GM18511 (cell line): ENCODE data around the gene NCOA3.
"Not testable (repeated sequence)": the region's sequence is repeated elsewhere in the genome, so short reads cannot be mapped to it uniquely, and the experiment has no call there.

Experiments used
- ATAC-seq: cut with Tn5 transposase; IDR thresholded peaks from one replicate; pipeline ENCODE4 v1.9.1; 2021; ENCODE audit warnings: mild to moderate bottlenecking, moderate library complexity; ENCODE audit not compliant: unreplicated experiment

Gene NCOA3

DNA sequence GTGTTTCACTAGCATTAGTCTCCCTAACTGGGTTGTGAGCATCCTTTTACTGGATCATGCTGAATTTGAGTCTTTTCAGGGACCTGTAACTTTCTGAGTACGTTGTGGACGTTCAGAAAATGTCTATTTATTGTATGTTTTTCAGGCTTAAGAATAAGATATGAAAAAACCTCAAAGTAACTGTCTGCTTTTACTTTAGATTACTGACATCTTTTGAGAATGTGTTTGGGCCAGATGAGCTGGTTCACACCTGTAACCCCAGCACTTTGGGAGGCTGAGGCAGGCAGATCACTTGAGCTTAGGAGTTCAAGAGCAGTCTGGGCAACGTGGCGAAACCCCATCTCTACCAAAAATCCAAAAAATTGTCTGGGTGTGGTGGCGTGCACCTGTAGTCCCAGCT lies 32.7 kb downstream of the NCOA3 start:
- ATAC-seq, result no peak

DNA sequence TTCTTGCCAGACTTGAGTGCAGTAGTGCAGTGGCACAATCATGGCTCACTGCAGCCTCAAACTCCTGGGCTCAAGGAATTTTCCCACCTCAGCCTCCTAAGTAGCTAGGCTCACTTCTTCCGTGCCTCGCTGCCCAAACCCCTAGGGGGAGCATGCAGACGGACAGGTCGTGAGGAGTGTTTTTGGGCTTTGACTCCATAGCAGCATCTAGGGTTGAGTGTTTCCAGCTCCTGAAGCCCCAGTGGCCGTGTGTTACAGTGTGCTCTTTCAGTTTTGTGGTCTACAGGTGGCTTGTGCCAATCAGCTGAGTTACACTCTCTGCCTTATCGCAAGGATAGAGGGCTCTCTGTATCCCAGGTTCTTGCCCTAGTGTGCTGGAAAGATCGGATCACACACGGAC lies 33.4 kb downstream of the NCOA3 start:
- ATAC-seq, result no peak

DNA sequence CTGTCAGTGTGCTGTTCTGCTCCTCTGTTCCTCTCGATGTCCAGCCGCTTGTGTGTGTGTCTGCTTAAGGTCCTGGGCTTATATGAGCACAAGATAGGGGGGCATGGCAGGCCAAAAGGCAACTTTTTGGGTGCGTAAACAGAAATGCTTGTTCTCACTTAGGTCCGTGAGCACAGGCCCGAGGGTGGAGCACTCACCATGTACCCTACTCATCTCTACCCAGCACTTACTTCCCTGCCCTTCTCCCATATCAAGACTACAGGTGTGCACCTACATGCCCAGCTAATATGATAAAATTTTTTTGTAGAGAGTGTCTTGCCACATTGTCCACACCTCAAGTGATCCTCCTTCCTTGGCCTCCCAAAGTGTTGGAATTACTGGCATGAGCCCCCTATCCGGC lies 34.3 kb downstream of the NCOA3 start:
- no peak for ATAC-seq

DNA sequence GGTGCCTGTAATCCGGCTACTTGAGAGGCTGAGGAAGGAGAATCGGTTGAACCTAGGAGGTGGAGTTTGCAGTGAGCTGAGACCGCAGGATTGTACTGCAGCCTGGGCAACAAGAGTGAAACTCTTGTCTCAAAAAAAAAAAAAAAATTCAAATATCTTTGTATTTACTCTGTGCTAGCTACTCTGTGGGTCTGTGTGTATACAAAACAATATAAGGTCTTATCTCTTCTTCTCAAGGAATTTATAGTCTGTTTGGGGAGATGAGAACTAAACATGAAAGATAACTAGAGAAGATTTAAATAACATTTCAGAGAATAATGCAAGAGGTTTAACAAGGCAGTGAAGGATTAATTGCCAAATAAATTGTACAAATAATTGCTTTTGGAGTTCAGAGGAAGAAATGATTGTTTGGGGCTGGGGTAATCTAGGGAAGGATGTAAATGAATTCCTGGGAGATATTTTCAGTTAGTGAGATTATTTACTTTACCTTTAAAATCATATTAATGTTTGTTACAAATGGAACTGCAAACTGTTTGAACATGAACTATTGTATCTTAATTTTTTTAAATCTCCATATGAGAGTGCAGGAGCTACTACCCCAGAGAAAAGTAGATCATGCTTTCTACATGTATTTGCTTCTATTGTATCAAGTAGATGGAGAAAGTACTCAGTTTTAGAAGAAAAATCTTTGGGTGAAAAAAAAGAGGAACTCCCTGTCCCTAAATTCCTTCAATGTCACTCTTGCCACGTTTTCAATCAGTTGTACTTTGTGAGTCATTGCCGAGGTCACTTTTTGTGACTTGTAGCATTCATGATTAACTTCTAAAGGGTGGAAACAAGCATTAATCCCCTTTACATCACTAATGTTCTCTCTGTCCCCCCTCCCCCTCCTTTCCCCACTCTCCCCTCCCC lies 39.0 kb downstream of the NCOA3 start:
- no peak for ATAC-seq

DNA sequence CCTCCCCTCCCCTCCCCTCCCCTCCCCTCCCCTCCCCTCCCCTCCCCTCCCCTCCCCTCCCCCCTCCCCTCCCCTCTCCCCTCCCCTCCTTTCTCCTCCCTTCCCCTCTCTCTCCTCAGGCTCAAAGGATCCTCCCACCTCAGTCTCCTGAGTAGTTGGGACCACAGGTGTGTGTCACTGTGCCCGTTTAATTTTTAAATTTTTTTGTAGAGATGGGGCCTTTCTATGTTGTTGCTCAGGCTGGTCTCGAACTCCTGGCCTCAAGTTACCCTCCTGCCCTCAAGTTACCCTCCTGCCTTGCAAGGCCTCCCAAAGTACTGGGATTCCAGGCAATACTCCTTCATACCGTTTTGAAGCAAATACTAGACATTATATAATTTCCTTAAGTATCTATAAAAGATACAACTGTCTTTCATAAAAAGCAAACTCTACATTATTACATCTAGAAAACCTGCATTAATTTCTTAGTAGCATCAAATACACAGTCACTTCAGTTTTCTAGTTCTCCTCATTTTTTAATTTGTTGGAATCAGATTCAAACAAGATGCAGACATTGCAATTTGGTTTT lies 39.8 kb downstream of the NCOA3 start:
- no peak for ATAC-seq

DNA sequence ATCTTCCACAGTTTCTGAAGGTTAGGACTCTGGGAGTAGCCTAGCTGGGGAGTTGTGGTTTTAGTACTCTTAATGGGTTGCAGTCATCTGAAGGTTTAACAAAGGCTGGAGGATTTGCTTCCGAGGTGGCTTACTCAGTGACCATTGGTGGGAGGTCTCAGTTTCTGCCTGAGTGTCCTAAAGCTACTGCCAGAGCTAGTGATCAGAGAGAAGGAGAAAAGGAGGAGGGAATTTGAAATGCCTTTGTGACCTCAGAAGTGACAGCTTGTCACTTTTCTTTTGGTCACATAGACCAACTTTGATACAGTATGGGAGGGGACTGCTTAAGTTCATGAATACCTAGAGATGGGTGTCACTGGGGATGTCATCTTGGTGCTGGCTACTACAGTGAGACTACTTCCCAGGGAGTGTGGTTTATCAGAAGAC lies 41.3 kb downstream of the NCOA3 start:
- ATAC-seq, result no peak

DNA sequence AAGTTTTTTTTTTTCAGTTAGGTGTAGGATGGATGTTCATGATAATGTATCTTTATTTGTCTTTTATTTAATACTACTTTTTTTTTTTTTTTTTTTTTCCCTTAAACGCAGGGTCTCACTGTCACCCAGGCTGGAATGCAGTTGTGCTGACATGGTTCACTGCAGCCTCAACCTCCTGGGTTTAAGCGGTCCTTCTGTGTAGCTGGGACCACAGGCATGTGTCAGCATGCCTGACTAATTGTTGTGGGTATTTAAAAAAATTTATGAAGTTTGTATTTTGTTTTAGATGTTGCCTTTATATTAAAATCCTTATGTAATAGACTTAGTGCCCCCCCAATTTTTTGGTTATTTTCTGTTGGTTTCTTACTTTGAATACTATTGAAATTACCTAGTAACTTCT lies 42.6 kb downstream of the NCOA3 start:
- ATAC-seq, result no peak

DNA sequence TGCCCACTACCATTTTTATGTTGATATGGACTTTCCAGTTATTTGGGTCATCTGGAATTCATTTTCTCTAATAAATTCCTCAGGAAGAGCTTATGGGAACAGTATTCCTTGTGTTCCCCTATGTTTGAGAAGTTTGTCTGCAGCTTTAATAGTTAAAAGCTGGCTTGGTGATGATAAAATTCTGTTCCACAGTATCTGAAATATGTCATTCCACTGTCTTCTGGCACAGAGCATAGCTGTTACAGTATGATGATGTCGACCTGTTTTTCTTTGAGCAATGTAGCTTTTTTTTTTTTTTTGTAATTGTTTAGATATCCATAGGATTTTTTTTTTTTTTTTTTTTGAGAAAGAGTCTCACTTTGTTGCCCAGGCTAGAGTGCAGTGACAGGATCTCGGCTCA lies 43.2 kb downstream of the NCOA3 start:
- ATAC-seq, result no peak

DNA sequence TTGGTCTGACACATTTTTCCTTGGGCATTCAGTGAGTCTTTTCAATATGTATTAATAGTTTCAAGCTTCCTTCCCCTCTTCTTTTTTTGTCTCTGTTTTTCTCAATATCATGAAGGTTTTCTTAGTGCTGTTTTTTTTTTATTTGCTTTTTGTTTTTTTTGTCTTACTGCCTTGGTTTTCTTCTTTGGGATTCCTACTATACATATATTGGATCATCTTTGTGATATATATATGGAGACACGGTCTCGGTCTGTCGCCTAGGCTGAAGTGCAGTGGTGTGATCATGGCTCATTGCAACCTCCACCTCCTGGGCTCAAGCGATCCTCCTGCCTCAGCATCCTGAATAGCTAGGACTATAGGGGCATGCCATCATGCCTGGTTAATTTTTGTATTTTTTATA lies 43.8 kb downstream of the NCOA3 start:
- no peak for ATAC-seq

DNA sequence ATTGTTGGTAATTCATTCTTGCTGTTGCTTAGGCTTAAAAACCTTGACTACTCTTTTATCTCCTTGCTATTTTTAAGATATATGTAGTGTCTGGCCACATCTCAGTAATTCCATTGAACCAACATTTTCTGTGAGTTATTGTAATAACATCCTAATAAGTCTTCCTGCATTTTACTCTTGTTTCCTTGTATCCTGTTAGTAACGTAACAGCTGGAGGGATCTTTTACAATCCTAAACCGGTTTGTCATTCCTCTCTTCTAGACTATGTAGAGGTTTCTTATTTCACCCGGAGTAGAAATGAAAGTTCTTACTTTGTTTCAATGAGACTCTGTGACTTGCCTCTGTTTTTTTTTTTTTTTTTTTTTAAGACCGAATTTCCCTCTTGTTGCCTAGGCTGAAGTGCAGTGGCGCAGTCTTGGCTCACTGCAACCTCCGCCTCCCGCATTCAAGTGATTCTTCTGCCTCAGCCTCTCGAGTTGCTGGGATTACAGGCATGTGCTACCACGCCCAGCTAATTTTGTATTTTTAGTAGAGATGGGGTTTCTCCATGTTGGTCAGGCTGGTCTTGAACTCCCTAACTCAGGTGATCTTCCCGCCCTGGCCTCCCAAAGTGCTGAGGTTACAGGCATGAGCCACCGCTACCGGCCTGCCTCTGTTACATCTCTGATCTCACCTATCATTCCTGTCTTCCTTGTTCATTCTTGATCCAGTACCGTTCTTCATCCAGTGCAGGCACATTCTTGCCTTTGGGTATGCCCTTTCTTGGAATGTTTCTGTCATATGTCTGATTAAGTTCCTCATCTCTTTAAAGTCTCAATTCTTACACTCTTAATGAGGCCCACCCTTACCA lies 44.7 kb downstream of the NCOA3 start:
- no peak for ATAC-seq

DNA sequence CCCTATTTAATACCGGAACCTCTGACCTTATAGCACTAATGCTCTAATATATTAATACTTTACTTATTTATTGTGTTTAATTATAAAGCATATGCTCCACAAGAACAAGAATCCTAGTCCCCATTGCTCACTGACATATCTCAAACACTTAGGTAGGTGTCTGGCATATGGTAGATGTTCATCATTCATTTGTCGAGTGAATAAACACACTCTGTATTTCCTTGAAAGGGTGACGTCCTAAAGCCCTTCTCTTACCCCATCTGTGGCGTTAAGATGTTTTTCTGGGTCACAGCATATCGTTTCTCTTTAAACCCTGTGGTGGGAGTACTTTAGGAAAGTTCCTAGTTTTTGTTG lies 45.3 kb downstream of the NCOA3 start:
- no peak for ATAC-seq

DNA sequence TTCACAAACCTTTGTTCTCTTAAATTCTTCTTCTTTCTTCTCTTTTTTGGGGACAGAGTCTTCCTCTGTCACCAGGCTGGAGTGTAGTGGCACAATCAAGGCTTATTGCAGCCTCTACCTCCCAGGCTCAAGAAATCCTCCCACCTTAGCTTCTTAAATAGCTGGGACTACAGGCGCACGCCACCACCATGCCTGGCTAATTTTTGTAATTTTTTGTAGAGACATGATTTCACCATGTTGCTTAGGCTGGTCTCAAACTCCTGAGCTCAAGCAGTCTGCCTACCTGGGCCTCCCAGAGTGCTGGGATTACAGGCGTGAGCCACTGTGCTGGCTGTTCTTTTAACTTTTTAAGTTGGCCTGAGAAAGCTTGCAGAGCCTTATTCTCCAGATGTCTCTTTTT lies 48.0 kb downstream of the NCOA3 start:
- ATAC-seq, result no peak

DNA sequence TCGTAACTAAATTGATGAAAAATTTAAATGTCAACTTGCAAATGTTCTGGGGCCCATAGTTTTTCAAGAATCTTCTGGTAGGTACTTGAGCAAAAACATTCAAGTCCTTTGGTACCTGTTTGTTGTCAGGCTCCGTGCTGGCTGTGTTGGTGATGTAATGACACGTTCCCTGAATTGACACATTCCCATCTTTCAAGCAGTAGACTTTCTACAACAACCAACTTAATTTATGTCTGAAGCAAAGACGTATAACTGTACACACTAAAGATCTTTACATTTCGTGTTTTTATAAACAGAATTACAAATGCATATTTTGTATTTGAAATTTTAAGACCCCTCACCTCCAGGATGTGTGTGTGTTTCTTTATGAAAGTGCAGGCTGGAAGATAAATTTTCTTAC lies 49.5 kb downstream of the NCOA3 start:
- ATAC-seq, result no peak

DNA sequence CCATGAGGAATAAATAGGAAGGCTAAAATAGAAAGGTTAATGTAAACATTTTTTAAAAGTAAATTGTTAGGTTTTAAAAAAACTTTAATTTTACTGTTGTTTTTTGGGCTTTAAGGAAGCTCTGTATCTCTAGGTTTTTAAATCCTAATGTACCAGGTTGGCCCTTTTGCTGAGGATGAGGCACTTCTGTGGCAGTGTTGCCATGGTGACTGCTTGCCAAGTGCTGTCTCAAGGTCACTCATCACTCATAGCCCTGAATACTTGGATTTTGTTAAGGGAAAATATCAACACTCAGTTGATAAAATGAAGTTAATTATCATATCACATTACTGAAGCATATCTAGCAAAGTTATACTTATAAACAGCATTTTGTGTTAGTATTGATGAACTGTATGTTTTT lies 50.2 kb downstream of the NCOA3 start:
- no peak for ATAC-seq

DNA sequence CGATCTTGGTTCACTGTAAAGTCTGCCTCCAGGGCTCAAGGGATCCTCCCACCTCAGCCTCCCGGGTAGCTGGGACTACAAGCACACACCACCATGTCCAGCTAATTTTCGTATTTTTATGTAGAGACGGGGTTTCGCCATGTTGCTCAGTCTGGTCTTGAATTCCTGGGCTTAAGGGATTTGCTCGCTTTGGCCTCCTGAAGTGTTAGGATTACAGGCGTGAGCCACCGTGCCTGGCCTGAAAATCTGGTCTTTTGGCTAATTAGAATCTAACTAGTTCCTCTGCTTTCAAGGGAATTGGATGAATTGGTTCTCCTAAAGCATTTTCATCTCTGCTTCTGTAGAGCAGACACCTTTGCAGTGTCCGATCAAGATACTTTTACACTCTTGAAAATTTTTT lies 51.3 kb downstream of the NCOA3 start:
- ATAC-seq, result no peak

DNA sequence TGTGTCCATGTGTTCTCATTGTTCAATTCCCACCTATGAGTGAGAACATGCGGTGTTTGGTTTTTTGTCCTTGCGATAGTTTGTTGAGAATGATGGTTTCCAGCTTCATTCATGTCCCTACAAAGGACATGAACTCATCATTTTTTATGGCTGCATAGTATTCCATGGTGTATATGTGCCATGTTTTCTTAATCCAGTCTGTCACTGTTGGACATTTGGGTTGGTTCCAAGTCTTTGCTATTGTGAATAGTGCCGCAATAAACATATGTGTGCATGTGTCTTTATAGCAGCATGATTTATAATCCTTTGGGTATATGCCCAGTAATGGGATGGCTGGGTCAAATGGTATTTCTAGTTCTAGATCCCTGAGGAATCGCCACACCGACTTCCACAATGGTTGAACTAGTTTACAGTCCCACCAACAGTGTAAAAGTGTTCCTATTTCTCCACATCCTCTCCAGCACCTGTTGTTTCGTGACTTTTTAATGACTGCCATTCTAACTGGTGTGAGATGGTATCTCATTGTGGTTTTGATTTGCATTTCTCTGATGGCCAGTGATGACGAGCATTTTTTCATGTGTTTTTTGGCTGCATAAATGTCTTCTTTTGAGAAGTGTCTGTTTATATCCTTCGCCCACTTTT lies 52.0 kb downstream of the NCOA3 start:
- not testable (repeated sequence) for ATAC-seq

DNA sequence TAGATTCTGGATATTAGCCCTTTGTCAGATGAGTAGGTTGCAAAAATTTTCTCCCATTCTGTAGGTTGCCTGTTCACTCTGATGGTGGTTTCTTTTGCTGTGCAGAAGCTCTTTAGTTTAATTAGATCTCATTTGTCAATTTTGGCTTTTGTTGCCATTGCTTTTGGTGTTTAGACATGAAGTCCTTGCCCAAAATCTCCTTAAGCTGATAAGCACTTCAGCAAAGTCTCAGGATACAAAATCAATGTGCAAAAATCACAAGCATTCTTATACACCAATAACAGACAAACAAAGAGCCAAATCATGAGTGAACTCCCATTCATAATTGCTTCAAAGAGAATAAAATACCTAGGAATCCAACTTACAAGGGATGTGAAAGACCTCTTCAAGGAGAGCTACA lies 52.6 kb downstream of the NCOA3 start:
- not testable (repeated sequence) for ATAC-seq

DNA sequence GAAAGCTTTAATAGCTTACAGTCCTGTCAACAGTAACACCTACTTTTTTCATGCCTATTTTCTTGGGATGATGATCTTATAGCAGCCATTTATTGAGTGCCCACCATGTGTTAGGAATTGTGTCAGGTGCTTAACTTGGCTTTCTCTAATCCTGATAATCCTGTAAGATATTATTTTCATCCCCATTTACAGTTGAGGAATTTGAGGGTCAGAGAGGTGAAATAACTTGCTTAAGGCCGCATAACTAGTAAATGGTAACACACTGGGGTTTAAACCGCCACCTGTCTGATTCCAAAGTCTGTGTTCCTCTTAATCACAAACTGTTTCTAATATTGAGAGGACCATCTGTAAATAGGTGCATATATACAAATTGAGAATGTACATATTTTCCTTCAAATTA lies 55.5 kb downstream of the NCOA3 start:
- no peak for ATAC-seq

DNA sequence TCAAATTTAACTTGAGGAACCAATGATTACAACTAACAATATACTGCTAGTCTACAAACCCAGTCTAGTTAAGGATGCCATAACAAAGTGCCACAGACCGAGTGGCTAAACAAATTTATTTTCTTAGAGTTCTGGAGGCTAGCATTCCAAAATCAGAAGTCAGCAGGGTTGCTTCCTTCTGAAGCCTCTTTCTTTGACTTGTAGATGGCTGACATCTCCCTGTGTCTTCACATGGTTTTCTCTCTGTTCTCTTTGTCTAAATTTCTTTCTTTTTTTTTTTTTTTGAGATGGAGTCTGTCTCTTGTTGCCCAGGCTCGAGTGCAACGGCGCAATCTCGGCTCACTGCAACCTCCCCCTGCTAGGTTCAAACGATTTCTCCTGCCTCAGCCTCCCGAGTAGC lies 56.1 kb downstream of the NCOA3 start:
- ATAC-seq, result no peak

DNA sequence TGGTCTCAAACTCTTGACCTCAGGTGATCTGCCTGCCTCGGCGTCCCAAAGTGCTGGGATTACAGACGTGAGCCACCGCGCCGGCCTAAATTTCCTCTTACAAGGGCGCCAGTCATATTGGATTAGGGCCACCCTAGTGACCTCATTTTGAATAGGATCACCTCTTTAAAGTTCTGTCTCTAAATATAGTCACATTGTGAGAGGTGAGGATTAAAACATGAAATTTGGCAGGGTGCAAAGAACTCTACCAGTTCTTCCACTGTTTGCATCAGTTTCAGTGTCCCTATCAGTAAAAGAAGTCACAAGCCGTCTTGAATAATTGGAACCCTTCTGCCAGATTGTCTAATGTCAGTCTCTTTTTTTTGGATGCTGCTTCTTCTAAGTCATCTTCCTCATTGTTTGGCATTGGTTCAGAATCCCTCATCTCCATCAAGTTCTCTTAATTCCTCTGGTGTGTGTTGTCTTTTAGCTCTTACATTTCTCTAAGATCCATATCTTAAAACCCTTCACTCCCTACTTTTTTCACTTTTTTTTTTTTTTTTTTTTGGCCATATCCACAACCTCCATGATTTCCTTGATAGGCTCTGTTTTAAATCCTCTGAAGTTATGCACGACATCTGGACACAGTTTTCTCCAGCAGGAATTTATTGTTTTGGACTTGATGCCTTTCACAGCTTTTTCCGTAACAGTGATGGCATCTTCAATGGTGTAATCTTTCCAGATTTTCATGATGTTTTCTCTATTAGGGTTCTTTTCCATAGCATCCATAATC lies 56.8 kb downstream of the NCOA3 start:
- ATAC-seq, result no peak

DNA sequence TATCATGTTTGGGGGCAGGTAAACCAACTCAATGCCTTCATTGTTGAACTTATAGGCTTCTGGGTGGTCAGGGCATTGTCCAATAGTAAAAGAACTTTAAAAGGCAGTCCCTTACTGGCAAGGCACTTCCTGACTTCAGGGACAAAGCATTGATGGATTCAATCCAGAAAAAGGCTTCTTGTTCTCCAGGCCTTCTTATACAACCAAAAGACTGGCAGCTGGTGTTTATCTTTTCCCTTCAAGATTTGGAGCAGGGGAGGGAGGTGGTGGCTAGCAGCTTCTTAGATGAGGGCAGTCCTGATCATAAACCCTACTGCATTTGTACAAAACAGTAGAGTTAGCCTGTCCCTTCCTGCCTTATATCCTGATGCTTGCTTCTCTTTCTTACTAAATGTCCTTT lies 57.5 kb downstream of the NCOA3 start:
- ATAC-seq, result no peak
